Measurements from ENCODE around the gene DSCAM. TPM values are rescaled to one million over a fixed set of nuclear protein-coding genes. Genes with fewer than 3 reads are reported as not detected.

DSCAM gene
- total and polyA plus RNA-seq, 10 of the 15 experiments (the other 5 are each of a cell fraction or from before 2014, with no cell fraction given), result not detected

- Histone ChIP-seq H4K20me1 (ENCODE audit: control insufficient read depth, insufficient read depth) (no peaks in the 10 kb centered on the region), H3K79me2 (ENCODE audit: control insufficient read depth, insufficient read depth, low read length) (no peaks in the 10 kb centered on the region), H3K27ac (ENCODE audit: control insufficient read depth, insufficient read depth) (no peak overlapping the region), H3K4me3 (no peak overlapping the region), H3K27me3 (replicated peaks in 1 of 2; ENCODE audit: control insufficient read depth in 2 of 2, insufficient read depth in 2 of 2, low read length in 1 of 2) (no peaks in the 10 kb centered on the region), H3K36me3 (ENCODE audit: control insufficient read depth in 2 of 2, insufficient read depth in 2 of 2, low read length in 1 of 2) (no peaks in the 10 kb centered on the region), H3K4me2 (ENCODE audit: control insufficient read depth, insufficient read depth) (no peak overlapping the region), H3K9ac (ENCODE audit: control insufficient read depth, insufficient read depth, low read length) (no peak overlapping the region), H3K4me1 (ENCODE audit: control insufficient read depth, insufficient read depth, low read length) (no peaks in the 10 kb centered on the region), H2AFZ (ENCODE audit: control insufficient read depth, low read depth, low read length) (no peak overlapping the region), H3K9me3 (replicated peaks; ENCODE audit: control insufficient read depth, insufficient read depth, low read length) (no peaks in the 10 kb centered on the region; the same call in 2 of the 3 replicates)
- TF ChIP-seq EED (IDR thresholded peaks at IDR 0.05; ENCODE audit: low read depth) (no peak), NRF1 (conservative IDR thresholded peaks at IDR 0.05; ENCODE audit: low read depth, low read length) (no peak), GABPA (IDR thresholded peaks at IDR 0.05; ENCODE audit: low read depth) (no peak), POLR2AphosphoS5 (IDR thresholded peaks at IDR 0.05; ENCODE audit: low read length) (no peak), SMAD5 (IDR thresholded peaks at IDR 0.05; ENCODE audit: low read depth) (no peak), MYB (IDR thresholded peaks at IDR 0.05; ENCODE audit: borderline replicate concordance, low read depth, low read length) (no peak), MTA3 (IDR thresholded peaks at IDR 0.05; ENCODE audit: borderline replicate concordance, low read length) (no peak), TCF12 (IDR thresholded peaks at IDR 0.05; ENCODE audit: low read depth, low read length) (no peak), RBBP5 (conservative IDR thresholded peaks at IDR 0.05) (no peak), ZNF207 (IDR thresholded peaks at IDR 0.05; ENCODE audit: borderline replicate concordance) (no peak), NFYB (IDR thresholded peaks at IDR 0.05; ENCODE audit: insufficient read depth, low read depth, low read length) (no peak), ZNF384 (IDR thresholded peaks at IDR 0.05; ENCODE audit: borderline replicate concordance, low read depth, low read length) (no peak), POLR2A (IDR thresholded peaks at IDR 0.05; ENCODE audit: low read depth, low read length) (no peak), CREB1 (IDR thresholded peaks at IDR 0.05; ENCODE audit: low read depth) (no peak)
- POLR2A ChIA-PET, result no interaction called here
- ATAC-seq (no peak), FAIRE-seq (no peak), DNase-seq (ENCODE audit: low read depth, low spot score) (no peak)
- 50% methylated on average over 26 of the region's 26 CpGs for WGBS (ENCODE audit: insufficient coverage, insufficient replicate concordance, low lambda C conversion rate, missing lambda C conversion rate)
- in situ Hi-C loops (cut with MboI), result no loop called here
- intact Hi-C loops (cut with micrococcal nuclease; ENCODE audit: unreplicated experiment), result no loop called here
- CTCF ChIA-PET, result no interaction called here
- SMC1A ChIA-PET (ENCODE audit: uncharacterized antibody, unreplicated experiment), result no interaction called here
- BruUV-seq (replicated peaks), result no TSS peak
- RAD21 ChIA-PET (ENCODE audit: unreplicated experiment), result no interaction called here
Measured at GRCh38 chr21:40013001-40013735, 833.8 kb downstream of the DSCAM start.

Measured in GM12878 (cell line).